Ovary (tissue), 3 donors: ENCODE results near the gene GOLGA6B.

Source experiments
- EP300 ChIP-seq: sonication (generic); formaldehyde crosslinking; IDR thresholded peaks from one replicate; pipeline ENCODE4 v1.6.1; 2017; ENCODE audit warnings: antibody characterized with exemption
- POLR2A ChIP-seq: fragments of 450-650 bp; IDR thresholded peaks from one replicate; pipeline ENCODE4 v1.6.1; 2017; ENCODE audit warnings: antibody characterized with exemption, mild to moderate bottlenecking, moderate library complexity
- TF ChIP-seq, protein P1 (sequence below), 3 donors: fragments of 450-650 bp in 2 of 3; fragments of 200-600 bp in 1 of 3; IDR thresholded peaks; one replicate each; pipeline versions ENCODE4 v1.5.1 to v1.8.0; 2016 to 2022; ENCODE audit warnings: antibody characterized with exemption in 3 of 3, mild to moderate bottlenecking in 1 of 3
- donor health status: DM: no; HTN: no; CAD: no.

- no peak for TF ChIP-seq EP300
- TF ChIP-seq, protein P1, sequence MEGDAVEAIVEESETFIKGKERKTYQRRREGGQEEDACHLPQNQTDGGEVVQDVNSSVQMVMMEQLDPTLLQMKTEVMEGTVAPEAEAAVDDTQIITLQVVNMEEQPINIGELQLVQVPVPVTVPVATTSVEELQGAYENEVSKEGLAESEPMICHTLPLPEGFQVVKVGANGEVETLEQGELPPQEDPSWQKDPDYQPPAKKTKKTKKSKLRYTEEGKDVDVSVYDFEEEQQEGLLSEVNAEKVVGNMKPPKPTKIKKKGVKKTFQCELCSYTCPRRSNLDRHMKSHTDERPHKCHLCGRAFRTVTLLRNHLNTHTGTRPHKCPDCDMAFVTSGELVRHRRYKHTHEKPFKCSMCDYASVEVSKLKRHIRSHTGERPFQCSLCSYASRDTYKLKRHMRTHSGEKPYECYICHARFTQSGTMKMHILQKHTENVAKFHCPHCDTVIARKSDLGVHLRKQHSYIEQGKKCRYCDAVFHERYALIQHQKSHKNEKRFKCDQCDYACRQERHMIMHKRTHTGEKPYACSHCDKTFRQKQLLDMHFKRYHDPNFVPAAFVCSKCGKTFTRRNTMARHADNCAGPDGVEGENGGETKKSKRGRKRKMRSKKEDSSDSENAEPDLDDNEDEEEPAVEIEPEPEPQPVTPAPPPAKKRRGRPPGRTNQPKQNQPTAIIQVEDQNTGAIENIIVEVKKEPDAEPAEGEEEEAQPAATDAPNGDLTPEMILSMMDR (IDR thresholded peaks at IDR 0.05), result no peak
- no peak for TF ChIP-seq POLR2A
These were observed 26.4 kb downstream of the GOLGA6B start for GRCh38 chr15:72680931-72681330.
